ENCODE results near the gene SPTBN1.

- TF ChIP-seq ARNTL (CRISPR knock-in tag; IDR thresholded peaks at IDR 0.05; ENCODE audit: borderline replicate concordance, low read depth): no peak
- TF ChIP-seq CREB5 (CRISPR knock-in tag; IDR thresholded peaks at IDR 0.05; ENCODE audit: low read depth): no peak
- TF ChIP-seq ZFP3 (CRISPR knock-in tag; IDR thresholded peaks at IDR 0.05): no peak
- no peak for TF ChIP-seq POU6F1 (CRISPR knock-in tag; IDR thresholded peaks at IDR 0.05; ENCODE audit: borderline replicate concordance, low read depth)
- TF ChIP-seq ZNF70 (CRISPR knock-in tag; IDR thresholded peaks at IDR 0.05): no peak
- no peak for TF ChIP-seq PATZ1 (CRISPR knock-in tag; IDR thresholded peaks at IDR 0.05; ENCODE audit: borderline replicate concordance)
- no peak for TF ChIP-seq ZNF565 (CRISPR knock-in tag; conservative IDR thresholded peaks at IDR 0.05; ENCODE audit: low read depth)
- TF ChIP-seq ZFP30 (CRISPR knock-in tag; IDR thresholded peaks at IDR 0.05): no peak
- TF ChIP-seq ZNF8 (CRISPR knock-in tag; IDR thresholded peaks at IDR 0.05): no peak
- TF ChIP-seq CSRNP3 (CRISPR knock-in tag; IDR thresholded peaks at IDR 0.05): no peak
- TF ChIP-seq TCF4 (CRISPR knock-in tag; IDR thresholded peaks at IDR 0.05; ENCODE audit: borderline replicate concordance): no peak
- no peak for TF ChIP-seq TOX (CRISPR knock-in tag; IDR thresholded peaks at IDR 0.05; ENCODE audit: borderline replicate concordance)
- no peak for TF ChIP-seq ISL1 (CRISPR knock-in tag; IDR thresholded peaks at IDR 0.05)
Observed at GRCh38 chr2:54469484-54470053, 13.4 kb downstream of the SPTBN1 start.
